A549 treated with Mapracorat at 1 μM for 4 hours (cell line): Measurements from ENCODE around the gene LCMT1. TPM values are rescaled to one million over a fixed set of nuclear protein-coding genes. Genes with fewer than 3 reads are reported as not detected.

Source experiments
- total RNA-seq: library from RNA; stranded (reverse); fragments of 200-300 nt; extraction: Qiagen RNA extraction; gene quantifications from 5 replicates; pipeline ENCODE4 v1.2.3, GENCODE V29; 2022

LCMT1 gene
- total RNA-seq, result 35.2 to 40.7 TPM (median 37.8 TPM) in 5 replicates

GRCh38 chr16:25111403-25112166 lies at the start of gene LCMT1:
Gene LCMT1, plus strand, starts transcription at chr16:25111742. Its CDS starts 142 bp downstream, at chr16:25111884.

Other genes with a start within 250 kb of the LCMT1 start
- 60.6 to 73.5 TPM (median 66.5 TPM) in 5 replicates for gene ARHGAP17, start 96.4 kb upstream of the LCMT1 start, total RNA-seq
- gene AQP8, start 105.2 kb downstream of the LCMT1 start, total RNA-seq, result not detected in 5 replicates
- gene ZKSCAN2, start 146.1 kb downstream of the LCMT1 start, total RNA-seq, result 2.1 to 2.5 TPM (median 2.2 TPM) in 5 replicates